Right lobe of liver (tissue), 4 donors: ENCODE data around the gene TRMT11.

Experiments
- CTCF ChIP-seq, 4 donors: fragments of 200-600 bp in 3 of 4; fragments of 450-650 bp in 1 of 4; IDR thresholded peaks; one replicate each; pipeline versions ENCODE4 v1.5.1 to v1.8.0; 2016 to 2022; ENCODE audit warnings: antibody characterized with exemption in 4 of 4, mild to moderate bottlenecking in 2 of 4
- POLR2A ChIP-seq: fragments of 450-650 bp; IDR thresholded peaks from one replicate; pipeline ENCODE4 v1.6.1; 2017; ENCODE audit warnings: antibody characterized with exemption, mild to moderate bottlenecking
- donor health status: DM: no; HTN: no; CAD: no.
- donor health status: DM: no; HTN: no; CAD: no.
- donor health status: DM: no; HTN: yes; CAD: no.

GRCh38 chr6:125945378-125946141, 40.8 kb upstream of the TRMT11 start:
- no peak for TF ChIP-seq CTCF (IDR thresholded peaks at IDR 0.05)
- no peak for TF ChIP-seq POLR2A
